H1 (cell line): ENCODE data around the gene MRPS27. TPM values are rescaled to one million over a fixed set of nuclear protein-coding genes. Genes with fewer than 3 reads are reported as not detected.

ENCODE experiments used
- CTCF ChIA-PET: fragments of 300-600 bp; sonication (Branson Sonifier 250); formaldehyde crosslinking; loops from one replicate; lab custom pipeline; 2021; ENCODE audit not compliant: partially characterized antibody; lab: Charles Lee
- POLR2A ChIA-PET: fragments of 300-600 bp; sonication (Branson Sonifier 250); formaldehyde crosslinking; loops from one replicate; lab custom pipeline; 2021; ENCODE audit warnings: inconsistent platforms; ENCODE audit not compliant: partially characterized antibody; lab: Charles Lee
- DNase-seq, 2 experiments: peaks; one replicate each; pipeline versions ENCODE4 v3.0.0 to v3.0.0-alpha.2; 2010 to 2022; ENCODE audit warnings: low spot score in 2 of 2, low read depth in 1 of 2, mixed read lengths in 1 of 2
- FAIRE-seq: peaks from 2 replicates; lab custom pipeline; 2011; peaks lifted over from hg19 to GRCh38; lab: Jason Lieb, UNC
- H2AFZ ChIP-seq: 2 replicates; pipeline ENCODE4 v1.8.1; 2012; ENCODE audit warnings: low read length, inconsistent platforms
- H2AK5ac ChIP-seq: 2 replicates; pipeline ENCODE4 v1.6.1; 2013; ENCODE audit warnings: low read depth, low read length
- H2BK120ac ChIP-seq: replicated peaks from 2 replicates; pipeline ENCODE3; 2013; ENCODE audit warnings: low read depth, low read length, inconsistent platforms
- H2BK12ac ChIP-seq: 2 replicates; pipeline ENCODE4 v1.6.1; 2013; ENCODE audit warnings: low read depth, low read length
- H2BK15ac ChIP-seq: 2 replicates; pipeline ENCODE4 v1.6.1; 2013; ENCODE audit warnings: low read length
- H2BK20ac ChIP-seq: 2 replicates; pipeline ENCODE4 v1.6.1; 2013; ENCODE audit warnings: low read length
- H2BK5ac ChIP-seq: 2 replicates; pipeline ENCODE4 v1.6.1; 2013; ENCODE audit warnings: low read depth, low read length
- H3K14ac ChIP-seq: 2 replicates; pipeline ENCODE4 v1.6.1; 2013; ENCODE audit warnings: inconsistent platforms; ENCODE audit not compliant: insufficient read length
- H3K18ac ChIP-seq: 2 replicates; pipeline ENCODE4 v1.6.1; 2013; ENCODE audit warnings: low read length; ENCODE audit errors: extremely low read depth
- H3K23ac ChIP-seq: 2 replicates; pipeline ENCODE4 v1.6.1; 2013; ENCODE audit warnings: inconsistent platforms; ENCODE audit not compliant: insufficient read length
- H3K23me2 ChIP-seq: 2 replicates; pipeline ENCODE4 v1.6.1; 2013; ENCODE audit warnings: low read depth, low read length
- H3K27ac ChIP-seq: 2 replicates; pipeline ENCODE4 v1.6.1; 2011; ENCODE audit warnings: low read depth, low read length, inconsistent platforms
- H3K27me3 ChIP-seq, 4 experiments: replicated peaks in 1 of 4; 1 replicate in 1 of 4; 2 replicates in 3 of 4; pipeline versions ENCODE4 v1.6.1 to v1.8.1; 2011 to 2013; ENCODE audit warnings: low read length in 3 of 4, mild to moderate bottlenecking in 3 of 4, inconsistent platforms in 2 of 4, mixed read lengths in 2 of 4, moderate library complexity in 1 of 4; ENCODE audit not compliant: control insufficient read depth in 3 of 4, insufficient read depth in 3 of 4; ENCODE audit errors: extremely low read depth in 1 of 4
- H3K36me3 ChIP-seq, 4 experiments: 2 replicates each; pipeline versions ENCODE4 v1.6.1 to v1.8.1; 2011 to 2013; ENCODE audit warnings: mild to moderate bottlenecking in 4 of 4, low read length in 3 of 4, moderate library complexity in 2 of 4, control low read depth in 1 of 4, inconsistent platforms in 1 of 4; ENCODE audit not compliant: insufficient read depth in 4 of 4, control insufficient read depth in 2 of 4
- H3K4ac ChIP-seq: replicated peaks from 2 replicates; pipeline ENCODE3; 2013; ENCODE audit warnings: low read length, low read depth, mixed read lengths, inconsistent platforms; ENCODE audit not compliant: insufficient read length
- H3K4me1 ChIP-seq, 4 experiments: replicated peaks in 1 of 4; 1 replicate in 1 of 4; 2 replicates in 3 of 4; pipeline versions ENCODE4 v1.6.1 to v1.8.1; 2011 to 2013; ENCODE audit warnings: low read length in 3 of 4, inconsistent platforms in 2 of 4, mixed read lengths in 1 of 4; ENCODE audit not compliant: insufficient read depth in 4 of 4, control insufficient read depth in 3 of 4
- H3K4me2 ChIP-seq, 2 experiments: 2 replicates each; pipeline versions ENCODE4 v1.6.1 to v1.8.1; 2011 to 2013; ENCODE audit warnings: low read depth in 2 of 2, low read length in 2 of 2, control low read depth in 1 of 2, inconsistent platforms in 1 of 2, mild to moderate bottlenecking in 1 of 2; ENCODE audit not compliant: insufficient read depth in 1 of 2
- H3K4me3 ChIP-seq, 4 experiments: fragments of 200-600, 300-600 bp in 1 of 4; sonication (generic), shearing (Covaris generic), sonication (Bioruptor Twin) in 1 of 4; 2 replicates each; pipeline versions ENCODE4 v1.5.1 to v1.8.1; 2011 to 2016; ENCODE audit warnings: low read length in 4 of 4, low read depth in 3 of 4, control low read depth in 2 of 4, inconsistent platforms in 2 of 4, mild to moderate bottlenecking in 2 of 4, mixed read lengths in 1 of 4, moderate library complexity in 1 of 4; ENCODE audit not compliant: insufficient read depth in 2 of 4; ENCODE audit errors: extremely low read depth in 1 of 4
- H3K56ac ChIP-seq: replicated peaks from 2 replicates; pipeline ENCODE3; 2013; ENCODE audit warnings: low read depth, mild to moderate bottlenecking, mixed read lengths, low read length, inconsistent platforms; ENCODE audit not compliant: insufficient read length
- H3K79me1 ChIP-seq: 2 replicates; pipeline ENCODE4 v1.6.1; 2013; ENCODE audit warnings: low read depth, low read length, control low read depth
- H3K79me2 ChIP-seq, 2 experiments: 2 replicates each; pipeline versions ENCODE4 v1.6.1 to v1.8.1; 2012 to 2013; ENCODE audit warnings: low read length in 2 of 2, mild to moderate bottlenecking in 2 of 2, inconsistent platforms in 1 of 2; ENCODE audit not compliant: insufficient read depth in 2 of 2, control insufficient read depth in 1 of 2
- H3K9ac ChIP-seq, 4 experiments: replicated peaks in 1 of 4; 1 replicate in 1 of 4; 2 replicates in 3 of 4; pipeline versions ENCODE4 v1.6.1 to v1.8.1; 2011 to 2013; ENCODE audit warnings: low read depth in 3 of 4, low read length in 3 of 4, control low read depth in 2 of 4, mild to moderate bottlenecking in 2 of 4, moderate library complexity in 2 of 4, inconsistent platforms in 1 of 4; ENCODE audit errors: extremely low read depth in 1 of 4
- H3K9me3 ChIP-seq, 2 experiments: 2 replicates each; pipeline versions ENCODE4 v1.6.1 to v1.8.1; 2012 to 2013; ENCODE audit warnings: mild to moderate bottlenecking in 2 of 2, moderate library complexity in 2 of 2, control low read depth in 1 of 2, inconsistent platforms in 1 of 2, low read depth in 1 of 2, low read length in 1 of 2, mixed read lengths in 1 of 2; ENCODE audit not compliant: insufficient read depth in 2 of 2
- H4K20me1 ChIP-seq, 2 experiments: replicated peaks in 1 of 2; 2 replicates each; pipeline versions ENCODE3 to v1.8.1; 2011 to 2013; ENCODE audit warnings: inconsistent platforms in 2 of 2, low read length in 2 of 2, mild to moderate bottlenecking in 1 of 2; ENCODE audit not compliant: insufficient read depth in 2 of 2, control insufficient read depth in 1 of 2
- H4K5ac ChIP-seq: 2 replicates; pipeline ENCODE4 v1.6.1; 2013; ENCODE audit warnings: low read length, low read depth, mixed read lengths, inconsistent platforms; ENCODE audit not compliant: insufficient read length
- H4K8ac ChIP-seq: 2 replicates; pipeline ENCODE4 v1.8.0; 2013; ENCODE audit warnings: mild to moderate bottlenecking, moderate library complexity, low read length, inconsistent platforms; ENCODE audit not compliant: insufficient read depth; ENCODE audit errors: extremely low read depth
- H4K91ac ChIP-seq: replicated peaks from 2 replicates; pipeline ENCODE3; 2013; ENCODE audit warnings: low read length, mixed read lengths, inconsistent platforms; ENCODE audit not compliant: insufficient read length
- ASH2L ChIP-seq: fragments of 200-600, 300-600 bp; sonication (generic); IDR thresholded peaks from one replicate; pipeline ENCODE4 v1.7.1; 2017; ENCODE audit warnings: low read length
- CHD1 ChIP-seq: IDR thresholded peaks from 2 replicates; pipeline ENCODE4 v1.6.1; 2012; ENCODE audit warnings: low read depth, low read length, improper control_type of control experiment
- HDAC2 ChIP-seq, 2 experiments: fragments of 300-600 bp in 1 of 2; sonication (generic) in 1 of 2; IDR thresholded peaks; 2 replicates each; pipeline ENCODE4 v1.6.1; 2011 to 2012; ENCODE audit warnings: low read depth in 2 of 2, low read length in 2 of 2, mild to moderate bottlenecking in 2 of 2, moderate library complexity in 2 of 2, borderline replicate concordance in 1 of 2, inconsistent platforms in 1 of 2
- HDAC6 ChIP-seq: IDR thresholded peaks from one replicate; pipeline ENCODE4 v1.7.1; 2012; ENCODE audit warnings: low read depth, mild to moderate bottlenecking, inconsistent platforms, low read length, moderate library complexity
- JUN ChIP-seq: IDR thresholded peaks from 2 replicates; pipeline ENCODE4 v1.6.1; 2011; ENCODE audit warnings: low read depth, mild to moderate bottlenecking, improper control_type of control experiment, low read length
- MAFK ChIP-seq: IDR thresholded peaks from 2 replicates; pipeline ENCODE4 v1.6.1; 2012; ENCODE audit warnings: low read depth, mild to moderate bottlenecking, improper control_type of control experiment, low read length
- NRF1 ChIP-seq: IDR thresholded peaks from 2 replicates; pipeline ENCODE4 v1.6.1; 2011; ENCODE audit warnings: mild to moderate bottlenecking, low read depth, low read length, improper control_type of control experiment
- POLR2A ChIP-seq, 2 experiments: IDR thresholded peaks; 1 replicate in 1 of 2; 2 replicates in 1 of 2; pipeline ENCODE4 v1.6.1; 2011; ENCODE audit warnings: low read depth in 2 of 2, low read length in 2 of 2, mild to moderate bottlenecking in 2 of 2; ENCODE audit errors: control extremely low read depth in 1 of 2
- POU5F1 ChIP-seq: IDR thresholded peaks from 2 replicates; pipeline ENCODE4 v1.6.1; 2011; ENCODE audit warnings: low read depth, mild to moderate bottlenecking, low read length, moderate library complexity
- RBBP5 ChIP-seq: IDR thresholded peaks from 2 replicates; pipeline ENCODE4 v1.7.1; 2012; ENCODE audit warnings: low read depth, mild to moderate bottlenecking, inconsistent platforms, low read length, moderate library complexity, borderline replicate concordance
- RNF2 ChIP-seq: fragments of 200-900, 300-1000 bp; sonication (generic); IDR thresholded peaks from 2 replicates; pipeline ENCODE4 v1.7.1; 2016; ENCODE audit warnings: borderline replicate concordance, low read depth, mild to moderate bottlenecking, antibody characterized with exemption, low read length; ENCODE audit not compliant: poor library complexity, severe bottlenecking; ENCODE audit errors: missing control alignments
- SIX5 ChIP-seq: IDR thresholded peaks from 2 replicates; pipeline ENCODE4 v1.6.1; 2011; ENCODE audit warnings: mild to moderate bottlenecking, low read depth, low read length
- SP2 ChIP-seq: IDR thresholded peaks from 2 replicates; pipeline ENCODE4 v1.6.1; 2012; ENCODE audit warnings: mild to moderate bottlenecking, low read length, inconsistent platforms
- TAF1 ChIP-seq: IDR thresholded peaks from 2 replicates; pipeline ENCODE4 v1.6.1; 2011; ENCODE audit warnings: mild to moderate bottlenecking, low read depth, low read length
- TEAD4 ChIP-seq: IDR thresholded peaks from 2 replicates; pipeline ENCODE4 v1.6.1; 2012; ENCODE audit warnings: low read depth, low read length, inconsistent platforms, mixed read lengths
- polyA plus RNA-seq, 7 experiments: library from polyadenylated mRNA; depleted of rRNA in 3 of 7; stranded (reverse) in 5 of 7; unstranded in 2 of 7; fragments of >200 nt in 5 of 7; fragments of 200-250 nt in 2 of 7; gene quantifications; 1 replicate in 5 of 7; 2 replicates in 1 of 7; 4 replicates in 1 of 7; pipeline versions ENCODE4 v1.2.1 to v1.2.3, GENCODE V29; 2011 to 2013; ENCODE audit warnings: missing spikeins in 2 of 7, mixed read lengths in 2 of 7
- total RNA-seq: library from RNA; stranded (reverse); fragmentation: NEBNext Ultra II Directional; extraction: Animal tissue kit (Norgen Biotek cat#: 25700); gene quantifications from 2 replicates; pipeline ENCODE4 v1.2.1, GENCODE V29; 2021
- TF ChIP-seq, protein P1 (sequence below): IDR thresholded peaks from 2 replicates; pipeline ENCODE4 v1.6.1; 2012; ENCODE audit warnings: inconsistent platforms

The MRPS27 gene
- total and polyA plus RNA-seq, 2 of the 8 experiments (the other 6 are each of a cell fraction or from before 2014, with no cell fraction given) = 93.2 to 102 TPM

DNA sequence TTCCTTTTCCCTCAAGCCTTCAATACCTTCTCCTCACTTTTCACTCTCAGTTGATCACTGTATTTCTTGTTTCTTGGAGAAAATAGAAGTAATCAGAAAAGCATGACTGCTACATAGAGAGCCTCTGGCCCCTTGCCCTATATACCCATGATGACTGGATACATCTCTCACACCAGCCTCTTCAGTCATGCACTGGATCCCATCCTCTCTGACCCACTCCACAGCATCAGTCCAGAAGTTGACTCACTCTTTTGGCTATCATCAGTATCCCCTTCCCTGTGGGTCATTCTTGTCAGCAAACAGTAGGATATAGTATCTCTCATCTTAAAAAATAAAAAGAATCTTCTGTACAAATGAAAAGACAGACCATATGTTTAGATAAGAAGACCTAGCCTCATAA, 33.0 kb upstream of the MRPS27 start:
- ChIA-PET POLR2A (interaction anchor here (1.0 kb wide), 1 partner anchor 33 kb away, joined by 3 read pairs; the partner anchor contains the start of genes MRPS27 and PTCD2), CTCF (interaction anchor here (5.2 kb wide), 1 partner anchor 13 kb away, joined by 38 read pairs; no protein-coding TSS in a partner anchor)
- Histone ChIP-seq H2BK5ac (no peak overlapping the region), H3K27me3 (no peaks in the 10 kb centered on the region), H3K4me3 (no peak overlapping the region), H4K5ac (no peak overlapping the region), H3K23ac (no peak overlapping the region), H4K91ac (no peak overlapping the region), H2BK120ac (no peak overlapping the region), H3K36me3 (peaks cover 0 to under 1% (median under 1%) of the 10 kb centered on the region in 4 experiments; a peak in 1 of 8 replicates), H3K79me1 (no peaks in the 10 kb centered on the region), H2AFZ (no peak overlapping the region), H3K9ac (no peak overlapping the region), H2BK15ac (no peak overlapping the region), H3K4me2 (no peak overlapping the region), H4K20me1 (no peaks in the 10 kb centered on the region), H2BK20ac (no peak overlapping the region), H2BK12ac (no peak overlapping the region), H3K27ac (no peak overlapping the region), H3K4me1 (no peaks in the 10 kb centered on the region), H3K14ac (no peak overlapping the region), H3K9me3 (no peaks in the 10 kb centered on the region), H3K79me2 (no peaks in the 10 kb centered on the region), H3K4ac (no peak overlapping the region), H3K56ac (no peak overlapping the region), H4K8ac (no peak overlapping the region), H3K23me2 (no peaks in the 10 kb centered on the region), H2AK5ac (no peak overlapping the region), H3K18ac (no peak overlapping the region)
- FAIRE-seq (no peak), DNase-seq (no peak)
- no peak for TF ChIP-seq NRF1
- no peak for TF ChIP-seq POU5F1
- TF ChIP-seq RNF2 = no peak
- TF ChIP-seq TEAD4 = no peak
- TF ChIP-seq SIX5 = no peak
- TF ChIP-seq HDAC2 (IDR thresholded peaks at IDR 0.05; ENCODE audit: borderline replicate concordance in 1 of 2, low read depth in 2 of 2, low read length in 2 of 2) = no peak
- no peak for TF ChIP-seq TAF1
- no peak for TF ChIP-seq MAFK
- TF ChIP-seq, protein P1, sequence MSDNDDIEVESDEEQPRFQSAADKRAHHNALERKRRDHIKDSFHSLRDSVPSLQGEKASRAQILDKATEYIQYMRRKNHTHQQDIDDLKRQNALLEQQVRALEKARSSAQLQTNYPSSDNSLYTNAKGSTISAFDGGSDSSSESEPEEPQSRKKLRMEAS = no peak
- TF ChIP-seq POLR2A (IDR thresholded peaks at IDR 0.05; ENCODE audit: control extremely low read depth in 1 of 2, low read depth in 2 of 2, low read length in 2 of 2) = no peak
- TF ChIP-seq JUN = no peak
- TF ChIP-seq SP2 = no peak
- TF ChIP-seq HDAC6 = no peak
- TF ChIP-seq CHD1 = no peak
- TF ChIP-seq ASH2L = no peak
- no peak for TF ChIP-seq RBBP5
